Activated CD8-positive, alpha-beta memory T cell treated with anti-CD3 and anti-CD28 coated beads, Interleukin-2, amount 50 U/mL, for 24 hours (primary cell): ENCODE measurements around the gene ZFP36L2.

Source experiments
- DNase-seq: peaks from one replicate; pipeline ENCODE4 v3.0.0-alpha.2; 2020; ENCODE audit errors: extremely low read depth

Gene ZFP36L2, protein sequence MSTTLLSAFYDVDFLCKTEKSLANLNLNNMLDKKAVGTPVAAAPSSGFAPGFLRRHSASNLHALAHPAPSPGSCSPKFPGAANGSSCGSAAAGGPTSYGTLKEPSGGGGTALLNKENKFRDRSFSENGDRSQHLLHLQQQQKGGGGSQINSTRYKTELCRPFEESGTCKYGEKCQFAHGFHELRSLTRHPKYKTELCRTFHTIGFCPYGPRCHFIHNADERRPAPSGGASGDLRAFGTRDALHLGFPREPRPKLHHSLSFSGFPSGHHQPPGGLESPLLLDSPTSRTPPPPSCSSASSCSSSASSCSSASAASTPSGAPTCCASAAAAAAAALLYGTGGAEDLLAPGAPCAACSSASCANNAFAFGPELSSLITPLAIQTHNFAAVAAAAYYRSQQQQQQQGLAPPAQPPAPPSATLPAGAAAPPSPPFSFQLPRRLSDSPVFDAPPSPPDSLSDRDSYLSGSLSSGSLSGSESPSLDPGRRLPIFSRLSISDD

DNA sequence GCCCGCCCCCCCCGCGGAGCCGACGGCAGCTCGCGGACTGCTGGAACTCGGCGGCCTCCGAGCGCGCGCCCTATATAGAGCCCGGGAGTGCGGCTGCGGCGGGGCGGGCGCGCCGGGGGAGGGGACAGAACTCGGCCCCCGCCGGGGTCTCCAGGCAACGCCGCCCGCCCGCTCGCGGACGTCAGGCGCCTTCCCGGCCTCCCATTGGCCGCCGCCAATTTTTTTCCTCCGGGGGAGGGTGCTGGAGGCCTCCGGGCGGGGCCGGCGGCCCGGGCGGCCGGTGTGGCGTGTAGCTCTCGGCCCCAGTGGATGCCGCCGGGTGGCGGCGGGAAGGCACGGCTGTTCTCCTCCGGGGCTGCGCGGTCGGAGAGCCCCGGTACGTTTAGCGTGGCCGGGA, at the start of gene ZFP36L2:
TSS of gene ZFP36L2 (minus strand) at position 49 of the 397 bp plus-strand sequence. CDS start 291 bp downstream, outside the sequence.
- DNase-seq = peak; percentile 81

DNA sequence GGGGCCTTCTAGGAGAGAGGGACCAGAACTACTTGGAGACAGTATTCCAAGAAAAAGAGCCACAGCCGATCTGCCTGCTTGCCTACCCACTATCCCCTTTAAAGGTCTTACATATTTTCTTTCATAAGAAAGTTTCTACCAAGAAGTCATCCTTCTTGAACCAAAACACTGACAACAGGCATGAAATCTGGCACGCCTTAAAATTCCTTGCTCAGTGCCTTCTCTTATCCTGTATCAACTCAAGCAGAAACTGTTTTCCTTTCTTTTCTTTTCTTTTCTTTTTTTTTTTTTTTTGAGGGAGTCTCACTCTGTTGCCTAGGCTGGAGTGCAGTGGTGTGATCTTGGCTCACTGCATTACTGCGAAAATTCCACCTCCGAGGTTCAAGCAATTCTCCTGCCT, 48.3 kb upstream of the ZFP36L2 start:
- DNase-seq = no peak

DNA sequence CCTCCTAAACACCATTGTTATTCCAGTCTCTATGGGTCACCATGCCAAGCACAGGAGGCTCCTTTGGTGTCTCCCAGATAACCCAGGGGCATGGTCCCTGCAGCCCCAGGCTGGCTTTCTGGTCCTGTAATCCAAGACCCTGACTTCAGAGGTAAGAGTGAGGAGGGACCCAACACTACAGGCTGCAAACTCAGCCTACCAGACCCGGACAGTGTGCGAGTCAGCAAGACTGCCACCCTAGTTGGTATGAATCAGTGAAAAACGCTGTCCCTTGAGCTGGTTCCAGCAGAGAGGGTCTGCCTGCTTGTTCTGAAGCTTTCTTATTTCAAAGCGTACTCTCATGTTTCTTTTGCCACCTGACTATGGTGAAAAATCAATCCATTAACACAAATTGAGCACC, 47.6 kb upstream of the ZFP36L2 start:
- no peak for DNase-seq

- DNase-seq = no peak
These were observed 47.1 kb upstream of the ZFP36L2 start for GRCh38 chr2:43273529-43273928.

DNA sequence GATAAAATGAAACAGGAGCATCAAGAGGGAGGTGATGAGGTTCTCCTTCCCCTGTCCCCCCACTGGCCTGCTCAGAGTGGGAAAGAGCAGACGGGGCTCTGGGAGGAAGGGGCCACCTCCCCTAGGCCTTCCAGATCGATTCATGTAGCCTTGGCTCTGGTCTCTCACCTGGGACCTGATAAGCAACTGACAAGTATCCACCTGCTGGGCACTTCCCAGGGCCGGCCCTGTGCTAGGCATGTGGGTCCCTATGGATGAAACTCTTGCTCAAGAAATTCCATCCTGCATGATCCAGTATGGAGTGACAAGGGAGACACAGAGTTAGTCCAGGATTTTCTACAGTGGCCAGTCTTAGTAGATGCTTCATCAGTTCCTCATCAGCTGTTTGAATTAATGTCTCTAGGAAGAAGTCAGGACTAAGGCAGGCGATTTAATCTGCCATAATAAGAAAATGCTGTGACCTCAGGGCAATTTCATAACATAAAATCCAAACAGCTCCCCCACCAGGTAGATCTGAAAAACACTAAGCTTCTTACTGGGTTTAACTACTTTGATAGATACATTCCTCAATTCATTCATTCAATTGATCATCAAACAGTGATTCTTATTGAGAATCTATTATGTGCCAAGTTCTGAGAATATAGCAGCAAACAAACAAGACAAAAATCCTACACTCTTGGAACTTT, 44.7 kb upstream of the ZFP36L2 start:
- no peak for DNase-seq

GRCh38 chr2:43270461-43270860, 44.1 kb upstream of the ZFP36L2 start:
- no peak for DNase-seq

DNA sequence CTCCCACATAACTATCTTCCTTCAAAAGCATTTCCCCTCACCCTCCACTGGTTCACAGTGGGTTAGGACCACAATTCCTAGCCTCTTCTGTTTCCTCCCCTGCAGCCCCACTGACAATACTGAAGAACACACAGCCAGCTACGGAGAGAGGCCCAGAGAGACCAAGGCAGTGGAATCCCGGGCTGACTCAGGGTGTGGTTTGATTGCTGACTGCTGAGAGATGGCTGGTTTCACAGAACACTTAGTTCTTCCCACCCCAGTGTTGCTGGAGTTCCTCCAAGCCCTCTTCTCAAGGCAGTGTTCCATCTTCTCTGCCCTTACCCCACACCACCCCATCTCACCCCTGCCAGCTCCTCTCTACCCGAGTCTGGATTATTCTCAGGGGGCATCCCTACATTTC, 43.3 kb upstream of the ZFP36L2 start:
- DNase-seq = no peak

- no peak for DNase-seq
These were observed 42.7 kb upstream of the ZFP36L2 start for GRCh38 chr2:43269074-43269572.

DNA sequence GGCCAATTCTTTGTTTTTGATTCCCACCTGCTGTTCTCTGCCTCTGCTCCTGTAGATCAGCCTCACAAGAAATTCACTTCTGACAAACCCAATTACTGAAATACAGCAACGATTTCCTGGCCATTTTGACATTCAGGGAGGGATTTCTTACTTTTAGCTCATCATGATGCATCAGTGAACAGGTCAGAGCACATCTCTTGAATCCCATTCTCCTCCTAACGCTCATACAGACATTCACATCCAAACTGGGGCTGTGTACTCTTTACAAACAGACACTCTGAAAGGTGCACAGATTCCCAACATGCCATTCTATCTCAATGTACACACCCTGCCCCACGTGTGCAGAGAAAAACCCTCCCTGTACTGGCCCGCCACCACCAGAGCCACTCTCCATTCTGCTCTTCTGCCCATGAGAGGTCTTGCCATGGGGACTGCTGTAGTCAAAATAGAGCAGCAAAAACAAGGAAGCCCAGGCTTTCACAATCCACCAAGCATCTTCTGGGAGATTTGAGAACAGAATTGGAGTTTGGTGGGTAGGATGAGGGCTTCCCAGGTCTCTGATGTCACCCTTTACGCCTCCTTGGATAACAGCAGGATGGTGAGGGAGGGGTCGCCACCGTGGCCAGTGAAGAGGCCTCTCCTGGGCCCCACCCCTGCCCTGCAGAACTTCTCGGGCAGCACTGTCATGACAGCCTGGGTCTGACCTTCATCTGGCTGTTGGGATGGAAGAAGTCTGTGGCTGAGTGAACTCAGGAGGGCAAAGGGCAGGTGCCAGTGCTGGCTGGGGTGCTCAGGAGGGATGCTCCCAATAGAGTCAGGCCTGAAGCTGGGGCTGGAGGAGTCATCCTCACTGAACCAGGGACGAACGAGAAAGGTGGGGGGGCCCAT, 41.9 kb upstream of the ZFP36L2 start:
- no peak for DNase-seq

- no peak for DNase-seq
These were observed 41.0 kb upstream of the ZFP36L2 start for GRCh38 chr2:43267381-43267780.

- no peak for DNase-seq
These were observed 40.3 kb upstream of the ZFP36L2 start for GRCh38 chr2:43266711-43267111.

DNA sequence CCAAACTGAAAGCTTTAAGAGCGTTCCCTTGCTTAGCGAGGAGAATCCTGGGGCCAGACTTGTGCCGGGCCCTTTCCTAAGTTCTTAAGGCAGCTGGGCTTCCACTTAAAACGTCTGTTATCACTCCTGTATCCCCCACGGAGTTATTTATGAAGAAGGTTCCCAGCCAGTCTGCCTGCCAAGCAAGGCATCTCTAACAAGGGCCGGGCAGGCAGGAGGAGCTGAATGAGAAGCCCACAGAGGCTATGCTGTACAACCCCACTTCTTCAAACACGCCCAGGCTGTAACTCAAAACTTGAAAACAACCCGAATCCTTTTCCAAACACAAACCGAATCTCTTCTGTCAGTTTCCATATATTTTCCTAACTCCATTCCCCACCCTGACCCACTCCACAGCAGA, 39.0 kb upstream of the ZFP36L2 start:
- DNase-seq = no peak

- DNase-seq = no peak
These were observed 38.6 kb upstream of the ZFP36L2 start for GRCh38 chr2:43265001-43265400.

GRCh38 chr2:43262951-43263350, 36.5 kb upstream of the ZFP36L2 start:
- no peak for DNase-seq

GRCh38 chr2:43262239-43262638, 35.8 kb upstream of the ZFP36L2 start:
- DNase-seq = no peak

GRCh38 chr2:43259512-43259911, 33.1 kb upstream of the ZFP36L2 start:
- DNase-seq = no peak

DNA sequence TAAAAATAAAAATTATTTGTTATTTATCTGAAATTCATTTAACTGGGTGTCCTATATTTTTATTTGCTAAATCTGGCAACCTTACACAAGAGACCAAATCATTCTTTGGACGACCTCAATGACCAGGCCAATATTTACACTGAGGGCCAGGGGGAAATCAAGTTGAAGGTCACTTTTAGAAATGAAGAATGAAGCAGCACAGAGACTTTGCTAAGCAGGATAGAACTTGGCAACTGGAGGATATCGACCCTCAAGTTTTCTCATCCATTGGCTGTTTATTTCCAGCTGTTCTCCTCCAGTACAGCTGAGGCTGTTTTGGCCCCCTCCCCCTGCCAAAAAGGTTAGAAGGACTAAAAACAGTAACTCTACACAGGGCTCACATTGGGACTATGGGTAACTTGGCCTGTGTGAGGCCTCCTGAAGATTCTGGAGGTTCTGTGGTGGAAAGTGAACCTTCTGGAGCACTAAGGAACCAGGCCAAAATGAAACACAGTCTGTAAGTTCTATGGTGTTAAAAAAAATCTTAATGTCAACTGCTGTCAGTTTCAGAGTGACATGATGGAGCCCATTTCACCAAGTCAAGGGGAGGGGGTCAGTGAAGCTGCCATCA, 32.2 kb upstream of the ZFP36L2 start:
- DNase-seq = no peak

DNA sequence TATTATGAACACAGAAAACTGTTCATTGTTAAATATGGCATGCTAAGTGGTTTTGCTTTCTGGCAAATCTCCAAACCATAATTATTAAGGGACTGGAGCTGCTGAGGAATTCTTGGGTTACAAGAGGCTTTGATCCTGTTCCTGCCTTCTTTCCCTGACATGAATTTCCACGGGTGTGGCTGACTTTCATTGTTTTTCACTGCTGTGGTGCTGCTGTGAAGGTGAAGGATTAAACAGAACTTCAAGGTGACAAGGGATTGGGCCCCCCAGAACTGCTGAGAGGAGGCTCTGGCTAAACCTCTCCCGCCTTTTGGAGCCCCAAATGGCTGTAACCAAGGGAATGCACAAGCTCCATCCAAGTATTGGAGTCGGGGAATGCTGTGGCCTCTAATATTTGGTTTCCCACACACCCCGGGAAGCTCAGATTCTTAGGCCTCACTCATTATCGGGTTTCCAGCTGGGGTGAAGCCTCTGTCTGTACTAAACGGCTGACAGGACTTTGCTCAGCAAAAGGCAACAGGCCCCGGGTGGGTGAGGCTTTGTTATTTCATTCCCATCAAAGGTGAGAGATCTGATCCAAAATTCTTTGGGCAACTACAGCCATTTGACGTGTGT, 29.0 kb upstream of the ZFP36L2 start:
- DNase-seq = no peak

- DNase-seq = no peak
These were observed 27.9 kb upstream of the ZFP36L2 start for GRCh38 chr2:43254331-43254730.

GRCh38 chr2:43251171-43251731, 24.8 kb upstream of the ZFP36L2 start:
- no peak for DNase-seq

GRCh38 chr2:43250015-43250414, 23.6 kb upstream of the ZFP36L2 start:
- no peak for DNase-seq
